HG02798 (cell line): ENCODE results near the gene AICDA.
"Not testable (repeated sequence)": the region's sequence is repeated elsewhere in the genome, so short reads cannot be mapped to it uniquely, and the experiment has no call there.

ENCODE experiments used
- ATAC-seq: cut with Tn5 transposase; IDR thresholded peaks from one replicate; pipeline ENCODE4 v1.9.1; 2021; ENCODE audit warnings: mild to moderate bottlenecking; ENCODE audit not compliant: unreplicated experiment, poor library complexity

Gene AICDA

DNA sequence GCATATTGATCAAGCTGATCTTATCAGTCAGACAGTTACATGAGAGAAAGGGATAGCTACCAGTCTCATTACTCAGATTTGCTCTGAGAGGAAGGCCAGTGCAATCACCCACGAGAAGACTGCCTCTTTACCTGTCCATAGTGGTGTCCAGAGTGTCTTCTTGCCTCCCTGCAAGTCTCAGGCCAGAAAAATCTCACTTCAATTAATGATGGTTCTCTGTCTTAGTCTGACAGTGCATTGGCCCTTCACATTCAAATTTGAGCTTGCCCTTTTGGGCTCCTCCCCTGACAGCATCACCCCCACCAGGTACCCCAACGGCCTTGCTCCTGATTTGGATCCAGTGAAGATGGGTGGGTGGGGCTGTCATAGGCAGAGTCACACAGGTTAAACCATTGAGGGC lies at the start of gene AICDA:
Gene AICDA (minus strand): TSS at position 231 of the 400 bp plus-strand sequence. CDS start 92 bp downstream, at position 139.
- peak; percentile 28 for ATAC-seq

DNA sequence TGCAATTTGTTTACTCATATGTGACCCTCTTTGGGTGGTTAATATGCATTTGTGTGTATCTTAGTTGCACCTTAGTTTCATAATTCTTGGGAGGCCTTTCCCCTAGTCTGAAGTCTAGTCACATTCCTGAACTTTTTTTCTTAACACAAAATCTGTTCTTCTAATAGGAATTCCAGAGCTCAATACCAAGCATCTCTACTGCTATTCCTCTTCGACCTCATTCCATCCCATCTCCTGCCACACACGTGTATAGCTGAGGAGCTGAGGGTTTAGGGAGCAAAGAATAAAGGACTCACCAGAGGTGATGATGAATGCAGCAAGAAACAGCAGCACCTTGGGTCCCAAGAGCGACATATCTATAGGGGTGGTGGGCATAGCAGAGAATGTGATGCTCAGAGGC lies 49.1 kb upstream of the AICDA start:
- ATAC-seq = no peak

DNA sequence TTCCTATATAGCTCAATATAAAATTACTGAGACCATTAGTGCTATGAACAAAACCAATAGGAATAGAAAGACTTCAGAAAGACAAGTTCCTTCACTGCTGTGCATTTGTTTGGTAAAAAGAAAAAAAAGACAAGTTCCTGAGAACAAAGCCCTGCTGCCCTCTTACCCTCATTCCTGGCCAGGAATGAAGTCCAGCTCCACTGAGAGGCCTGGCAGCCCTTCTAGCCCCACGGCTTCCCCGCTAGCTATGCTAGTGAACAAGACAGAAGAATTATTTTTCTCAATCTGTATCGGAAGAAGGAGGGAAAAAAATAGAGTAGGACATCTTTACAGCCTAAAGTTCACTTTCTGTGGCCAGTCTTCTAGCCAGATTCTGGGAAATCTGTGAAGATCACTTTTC lies 48.4 kb upstream of the AICDA start:
- ATAC-seq = no peak

DNA sequence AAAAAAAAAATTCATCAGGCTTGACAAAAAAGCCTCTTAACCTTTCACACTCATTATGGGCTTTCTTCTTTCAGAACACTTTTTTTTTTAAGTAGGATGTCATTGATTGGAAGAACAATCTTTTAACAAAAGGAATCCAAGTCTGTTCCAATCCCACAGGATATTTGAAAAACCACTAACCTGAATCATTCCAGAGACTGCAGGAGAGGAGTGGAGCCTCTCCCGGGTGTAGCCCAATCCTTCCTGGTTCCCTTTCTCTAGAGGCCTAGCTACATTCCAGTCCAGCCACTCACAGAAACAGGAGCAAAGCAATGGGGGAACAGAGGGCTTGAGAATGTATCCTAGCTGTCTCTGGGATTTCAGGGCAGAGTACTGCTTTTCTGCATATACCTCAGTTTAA lies 45.7 kb upstream of the AICDA start:
- ATAC-seq = no peak

DNA sequence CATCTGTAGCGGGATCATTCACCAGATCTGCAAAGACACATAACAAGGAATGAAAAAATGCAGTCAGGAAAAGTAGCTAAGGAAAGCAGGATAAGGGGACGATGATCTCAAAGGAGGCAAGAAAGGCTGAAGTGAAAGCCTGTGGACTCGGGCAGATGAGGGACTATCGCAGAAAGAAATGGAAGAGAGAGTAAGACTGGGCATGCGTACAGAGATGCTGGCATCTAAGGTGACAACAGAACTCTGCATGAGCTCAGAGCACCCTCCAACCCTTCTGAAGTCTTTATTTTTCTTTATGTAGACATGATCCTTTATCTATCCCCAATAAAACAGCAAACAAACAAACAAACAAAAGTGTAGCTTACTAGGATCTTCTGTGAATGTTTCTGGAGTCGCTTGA lies 42.8 kb upstream of the AICDA start:
- no peak for ATAC-seq

DNA sequence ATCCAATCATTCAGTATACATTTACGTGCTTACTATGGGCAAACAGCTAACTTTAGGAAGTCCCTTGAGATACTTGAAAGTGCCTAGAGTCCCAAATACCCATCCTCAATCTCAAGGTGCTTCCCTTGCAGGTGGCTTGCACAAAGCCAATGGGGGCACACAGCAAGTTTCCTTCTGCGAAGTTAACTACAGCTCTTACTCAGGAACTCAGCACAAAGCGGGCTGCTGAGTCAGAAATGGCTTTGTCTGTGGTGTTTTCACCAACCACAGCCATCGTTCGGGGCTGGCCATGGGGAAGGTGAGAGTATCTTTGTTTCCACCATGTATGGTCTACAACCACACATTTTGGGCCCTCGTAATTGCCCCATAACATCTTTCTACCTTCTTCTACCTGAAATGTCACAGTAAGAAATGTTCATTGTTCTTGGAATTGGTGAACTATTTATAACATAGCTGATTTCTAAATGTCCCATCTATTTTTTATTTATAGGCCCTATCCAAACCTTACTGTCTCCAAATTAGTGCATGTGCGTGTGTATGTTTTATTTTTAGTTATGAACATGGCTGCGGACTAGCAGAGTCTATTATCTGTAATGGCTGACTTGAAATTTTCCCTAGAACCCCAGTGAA lies 36.0 kb upstream of the AICDA start:
- peak; percentile 73 for ATAC-seq

DNA sequence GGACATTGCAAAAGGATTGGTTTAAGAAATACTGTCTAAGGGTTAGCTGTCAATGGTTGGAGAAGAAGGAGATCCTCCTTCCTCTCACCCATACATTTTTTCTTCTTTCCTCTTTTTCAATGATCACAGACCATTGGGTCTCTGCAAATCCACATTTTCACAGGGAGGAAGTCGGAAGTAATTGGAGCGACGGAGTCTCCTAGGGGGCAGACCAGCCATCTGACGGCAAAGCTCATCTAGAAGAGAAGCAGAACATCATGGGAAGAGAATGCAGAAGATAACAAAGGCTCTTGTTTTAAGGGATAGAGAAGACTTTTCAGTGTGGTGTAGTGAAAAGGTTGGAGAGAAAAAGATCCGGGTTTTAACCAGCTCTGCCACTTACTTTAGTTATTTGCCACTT lies 35.3 kb upstream of the AICDA start:
- ATAC-seq = no peak

DNA sequence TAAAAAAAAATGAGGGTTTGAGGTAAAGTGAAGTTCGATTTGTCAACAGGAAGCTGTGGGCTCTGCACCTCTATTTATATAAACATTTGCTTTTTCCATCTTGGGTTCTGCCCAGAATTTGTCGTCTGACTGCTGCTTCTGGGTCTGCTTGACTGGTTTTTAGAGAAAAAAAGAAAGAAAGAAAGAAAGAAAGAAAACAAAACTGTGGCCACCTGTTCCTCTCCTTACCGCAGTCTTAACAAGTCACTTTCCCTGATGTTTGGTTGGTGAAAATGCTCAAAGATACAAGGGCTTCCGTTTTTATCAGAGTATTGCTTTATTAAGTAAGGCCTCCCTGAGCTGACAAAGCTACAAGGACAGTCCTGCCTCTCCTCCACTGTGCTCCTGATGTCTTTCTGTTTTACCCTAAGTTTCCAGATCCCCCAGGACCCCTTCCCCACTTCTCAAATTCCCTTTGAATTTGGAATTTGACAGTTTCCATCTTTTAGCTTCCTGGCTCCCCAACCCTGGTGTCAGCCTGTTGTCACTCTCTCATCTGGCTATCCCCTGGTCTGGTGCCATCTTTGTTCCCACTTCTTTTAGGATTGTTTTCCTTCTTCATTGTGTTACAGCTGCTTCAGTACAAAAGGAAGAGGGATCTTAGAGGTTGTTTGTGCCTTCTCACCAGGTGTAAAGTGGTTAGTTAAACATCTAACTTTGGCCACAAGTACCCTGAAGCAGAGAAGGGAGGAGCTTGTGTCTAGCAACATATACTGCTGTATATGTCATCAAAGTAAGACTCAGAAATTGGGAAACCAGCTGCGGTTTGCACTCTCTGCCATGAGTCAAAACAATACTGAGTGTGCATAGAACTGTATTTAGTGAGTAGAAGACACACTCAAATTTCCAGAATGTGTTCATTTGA lies 31.9 kb upstream of the AICDA start:
- ATAC-seq = peak; percentile 72

DNA sequence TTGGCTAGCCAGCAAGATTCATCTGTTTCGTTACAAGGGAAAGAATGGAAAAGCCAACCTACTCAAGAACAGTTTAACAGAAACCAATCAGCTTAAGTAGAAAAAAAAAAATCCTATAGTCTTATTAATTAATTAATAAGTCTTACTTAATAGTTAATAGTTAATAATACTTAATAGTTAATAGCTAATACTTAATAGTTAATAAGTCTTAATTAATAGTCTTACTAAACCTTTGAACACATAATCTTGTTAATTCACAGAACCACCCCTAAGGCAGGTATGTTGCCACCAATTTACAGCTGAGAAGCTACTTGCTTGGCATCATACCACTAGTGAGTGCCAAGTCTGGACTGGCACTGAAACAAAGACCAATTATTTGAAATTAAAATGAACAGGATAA lies 30.1 kb upstream of the AICDA start:
- ATAC-seq = no peak

DNA sequence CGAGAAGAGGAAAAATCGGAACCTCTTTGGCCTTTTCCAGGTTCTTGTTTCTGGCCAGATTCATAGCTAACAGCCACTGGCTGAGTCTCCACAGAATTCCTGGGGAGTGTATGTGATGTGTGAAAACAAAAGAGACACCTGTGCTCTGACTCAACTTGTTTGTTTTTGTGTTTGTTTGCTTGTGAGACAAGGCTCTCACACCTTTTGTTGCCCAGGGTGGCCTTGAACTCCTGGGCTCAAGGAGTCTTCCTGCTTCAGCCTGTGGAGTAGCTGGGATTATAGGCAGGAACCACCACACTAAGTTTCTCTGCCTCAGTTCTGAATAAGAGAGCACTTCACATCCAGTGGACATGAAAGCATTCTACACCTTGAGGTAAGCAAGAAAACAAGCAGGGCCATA lies 27.3 kb upstream of the AICDA start:
- no peak for ATAC-seq

DNA sequence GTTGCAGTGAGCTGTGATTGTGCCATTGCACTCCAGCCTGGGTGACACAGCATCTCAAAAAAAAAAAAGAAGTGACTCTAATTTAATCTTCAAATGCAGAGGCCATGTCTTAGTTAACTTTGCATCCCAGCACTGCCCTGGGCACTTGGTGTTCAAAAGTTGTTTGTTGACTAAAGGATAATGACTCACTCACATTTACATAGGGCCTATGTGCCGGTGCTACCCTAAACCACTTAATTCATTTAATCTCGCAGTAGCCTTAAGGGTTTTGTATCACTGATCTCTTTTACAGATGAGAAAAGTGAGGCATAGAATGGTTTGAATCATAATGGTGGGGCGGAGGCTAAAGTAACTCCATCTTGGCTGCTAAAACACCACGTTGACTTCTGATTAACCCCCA lies 26.3 kb upstream of the AICDA start:
- no peak for ATAC-seq

DNA sequence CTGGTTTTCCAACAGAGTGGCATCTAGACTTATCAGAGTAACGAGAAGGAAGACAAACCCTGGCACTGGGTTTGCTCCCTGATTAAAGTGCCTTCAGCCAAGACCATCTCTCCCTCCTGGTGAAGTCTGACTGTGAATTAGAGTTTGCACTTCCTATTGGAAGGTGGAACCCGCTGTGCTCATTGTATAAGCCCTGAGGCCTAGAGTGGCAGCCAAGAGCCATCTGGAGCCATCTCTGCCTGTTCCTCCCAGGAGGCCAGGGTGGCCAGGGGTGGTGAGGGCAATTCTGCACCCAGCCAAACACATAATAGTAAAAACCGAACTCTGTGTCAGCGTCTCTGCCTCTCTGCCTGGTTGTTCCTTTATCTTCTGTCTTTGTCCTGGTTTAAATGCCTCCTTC lies 25.0 kb upstream of the AICDA start:
- ATAC-seq = no peak

DNA sequence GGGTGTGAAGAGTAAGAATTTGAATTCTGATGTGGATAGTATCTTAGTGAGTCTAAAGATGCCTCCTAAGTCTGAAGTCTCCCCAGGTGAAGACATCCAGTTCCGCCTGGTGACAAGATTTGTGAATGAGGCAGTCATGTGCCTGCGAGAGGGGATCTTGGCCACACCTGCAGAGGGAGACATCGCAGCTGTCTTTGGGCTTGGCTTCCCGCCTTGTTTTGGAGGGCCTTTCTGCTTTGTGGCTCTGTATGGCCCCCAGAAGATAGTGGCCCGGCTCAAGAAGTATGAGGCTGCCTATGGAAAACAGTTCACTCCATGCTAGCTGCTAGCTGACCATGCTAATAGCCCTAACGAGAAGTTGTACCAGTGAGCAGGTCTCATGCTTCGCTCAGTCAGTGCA lies 24.6 kb upstream of the AICDA start:
- no peak for ATAC-seq

DNA sequence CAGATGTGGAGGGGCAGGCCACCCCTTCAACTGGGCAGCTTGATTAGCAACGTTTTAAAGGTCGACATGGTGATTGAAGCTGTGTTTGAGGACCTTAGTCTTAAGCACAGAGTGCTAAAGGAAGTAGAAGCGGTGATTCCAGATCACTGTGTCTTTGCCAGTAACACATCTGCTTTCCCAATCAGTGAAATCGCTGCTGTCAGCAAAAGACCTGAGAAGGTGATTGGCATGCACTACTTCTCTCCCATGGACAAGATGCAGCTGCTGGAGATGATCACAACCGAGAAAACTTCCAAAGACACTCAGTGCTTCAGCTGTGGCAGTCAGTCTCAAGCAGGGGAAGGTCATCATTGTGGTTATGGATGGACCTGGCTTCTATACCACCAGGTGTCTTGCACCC lies 23.9 kb upstream of the AICDA start:
- no peak for ATAC-seq

DNA sequence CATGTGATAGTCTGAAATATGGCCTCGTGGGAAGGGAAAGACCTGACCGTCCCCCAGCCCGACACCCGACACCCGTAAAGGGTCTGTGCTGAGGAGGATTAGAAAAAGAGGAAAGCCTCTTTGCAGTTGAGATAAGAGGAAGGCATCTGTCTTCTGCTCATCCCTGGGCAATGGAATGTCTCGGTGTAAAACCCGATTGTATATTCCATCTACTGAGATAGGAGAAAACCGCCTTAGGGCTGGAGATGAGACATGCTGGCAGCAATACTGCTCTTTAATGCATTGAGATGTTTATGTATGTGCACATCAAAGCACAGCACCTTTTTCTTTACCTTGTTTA lies 23.3 kb upstream of the AICDA start:
- ATAC-seq = not testable (repeated sequence)

DNA sequence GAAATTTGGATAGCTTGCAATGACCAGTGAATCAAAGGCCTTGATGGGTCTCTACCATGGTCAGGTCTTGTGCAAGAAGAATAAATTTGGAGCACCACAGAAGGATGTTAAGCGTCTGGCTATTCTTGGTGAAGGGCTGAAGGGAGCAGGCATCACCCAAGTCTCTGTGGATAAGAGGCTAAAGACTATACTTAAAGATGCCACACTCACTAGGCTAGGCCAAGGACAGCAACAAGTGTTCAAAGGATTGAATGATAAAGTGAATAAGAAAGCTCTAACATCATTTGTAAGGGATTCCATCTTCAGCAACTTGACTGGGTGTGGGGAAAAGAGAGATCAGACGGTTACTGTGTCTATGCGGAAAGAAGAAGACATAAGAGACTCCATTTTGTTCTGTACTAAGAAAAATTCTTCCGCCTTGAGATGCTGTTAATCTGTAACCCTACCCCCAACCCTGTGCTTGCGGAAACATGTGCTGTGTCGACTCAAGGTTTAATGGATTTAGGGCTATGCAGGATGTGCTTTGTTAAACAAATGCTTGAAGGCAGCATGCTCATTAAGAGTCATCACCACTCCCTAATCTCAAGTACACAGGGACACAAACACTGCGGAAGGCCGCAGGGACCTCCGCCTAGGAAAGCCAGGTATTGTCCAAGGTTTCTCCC lies 22.8 kb upstream of the AICDA start:
- ATAC-seq = not testable (repeated sequence)

DNA sequence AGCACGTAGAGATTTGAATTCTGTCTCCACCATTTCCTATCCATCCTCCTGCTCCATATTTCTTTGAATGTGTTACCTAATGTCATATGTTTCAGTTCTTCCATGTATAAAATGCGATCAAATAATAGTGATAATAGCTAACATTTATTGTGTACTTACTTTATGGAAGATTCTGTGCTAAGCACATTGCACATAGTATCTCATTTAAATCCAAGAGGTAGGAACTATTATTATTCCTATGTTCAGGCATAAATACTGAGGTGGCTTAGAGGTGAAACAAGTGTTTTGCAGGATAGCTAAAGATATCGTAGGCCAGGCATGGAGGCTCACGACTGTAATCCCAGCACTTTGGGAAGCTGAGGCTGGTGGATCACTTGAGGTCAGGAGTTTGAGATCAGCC lies 17.5 kb upstream of the AICDA start:
- no peak for ATAC-seq

DNA sequence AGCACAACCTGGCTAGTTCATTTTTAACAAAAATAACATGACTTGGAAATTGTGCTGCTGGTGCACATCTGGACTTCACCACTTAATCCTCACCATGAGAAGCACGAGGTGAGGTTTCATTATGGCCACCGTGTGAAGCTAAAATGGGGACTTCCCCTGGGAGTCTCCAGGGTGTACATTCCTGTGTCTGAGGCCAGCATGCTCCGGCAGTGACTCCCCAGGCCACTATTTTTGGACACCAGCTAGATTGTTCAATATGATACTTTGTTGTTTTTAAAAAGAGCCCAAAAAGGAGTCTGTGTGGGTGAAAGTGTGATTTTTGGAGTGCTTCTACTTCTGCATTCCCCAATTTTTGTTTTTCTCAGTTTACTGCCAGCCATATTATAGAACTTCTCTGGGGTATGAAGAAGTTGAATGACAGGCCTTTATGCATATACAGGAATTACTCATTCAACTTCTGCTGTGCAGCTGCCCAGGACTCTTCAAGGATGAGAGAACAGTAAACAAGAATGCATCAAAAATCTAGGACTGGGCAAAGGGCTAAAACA lies 16.9 kb upstream of the AICDA start:
- ATAC-seq = peak; percentile 96

DNA sequence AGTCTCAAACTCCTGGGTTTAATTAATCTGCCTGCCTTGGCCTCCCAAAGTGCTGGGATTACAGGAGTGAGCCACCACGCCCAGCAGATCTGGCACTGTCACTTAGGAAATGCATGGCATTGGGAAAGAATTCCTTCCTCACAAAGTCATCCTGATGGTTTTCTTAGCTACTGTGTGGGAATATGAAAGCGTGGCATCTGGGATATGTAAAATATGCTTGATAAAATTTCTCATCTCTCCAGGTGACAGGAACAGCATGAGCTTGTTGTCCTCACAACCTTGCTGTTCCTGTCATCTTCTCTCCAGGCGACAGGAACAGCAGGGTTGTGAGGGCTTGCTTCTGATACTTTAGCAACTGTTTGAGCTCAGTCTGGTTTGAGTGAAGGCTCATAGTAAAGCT lies 16.1 kb upstream of the AICDA start:
- no peak for ATAC-seq

DNA sequence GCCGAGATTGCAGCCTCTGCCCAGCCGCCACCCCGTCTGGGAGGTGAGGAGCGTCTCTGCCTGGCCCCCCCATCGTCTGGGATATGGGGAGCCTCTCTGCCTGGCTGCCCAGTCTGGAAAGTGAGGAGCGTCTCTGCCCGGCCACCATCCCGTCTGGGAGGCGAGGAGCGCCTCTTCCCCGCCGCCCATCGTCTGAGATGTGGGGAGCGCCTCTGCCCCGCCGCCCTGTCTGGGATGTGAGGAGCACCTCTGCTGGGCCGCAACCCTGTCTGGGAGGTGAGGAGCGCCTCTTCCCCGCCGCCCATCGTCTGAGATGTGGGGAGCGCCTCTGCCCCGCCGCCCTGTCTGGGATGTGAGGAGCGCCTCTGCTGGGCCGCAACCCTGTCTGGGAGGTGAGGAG lies 12.1 kb upstream of the AICDA start:
- ATAC-seq = not testable (repeated sequence)

DNA sequence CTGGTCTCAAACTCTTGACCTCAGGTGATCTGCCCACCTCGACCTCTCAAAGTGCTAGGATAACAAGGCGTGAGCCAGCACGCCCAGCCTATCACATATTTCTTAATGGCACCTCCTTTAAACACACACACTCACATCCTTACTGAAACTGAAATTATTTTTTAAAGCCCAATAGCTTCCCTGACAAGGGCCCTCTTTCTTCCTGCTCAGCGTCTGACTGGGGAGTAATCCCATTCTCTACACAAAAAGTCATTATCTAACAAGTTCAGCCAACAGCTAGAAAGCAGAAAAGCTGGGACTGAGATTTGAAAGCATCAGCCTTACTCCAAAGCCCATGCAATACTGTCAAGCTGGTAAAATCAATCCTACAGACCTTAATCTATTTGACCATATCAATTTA lies 10.0 kb upstream of the AICDA start:
- no peak for ATAC-seq
